HepG2 (cell line): ENCODE results near the gene MFSD12. TPM values are rescaled to one million over a fixed set of nuclear protein-coding genes. Genes with fewer than 3 reads are reported as not detected.

Experiments used
- ATAC-seq: fragments of 200-7000 bp; cut with Tn5 transposase; 3 replicates; pipeline ENCODE4 v1.9.1; 2020; ENCODE audit warnings: mild to moderate bottlenecking, moderate library complexity
- BruUV-seq: library from RNA; stranded (reverse); fragments of 400-500 nt; replicated peaks from 2 replicates; lab custom pipeline; 2021; lab: Mats Ljungman, UMichigan
- CTCF ChIA-PET: fragments of 300-600 bp; formaldehyde crosslinking; extraction: SDS; loops from one replicate; lab custom pipeline; 2021; ENCODE audit warnings: low total read pairs, inconsistent platforms, low intra/inter-chr PET ratio; lab: Yijun Ruan, JAX
- POLR2A ChIA-PET: fragments of 350-600 bp; sonication (Branson Sonifier 250); formaldehyde crosslinking; loops from one replicate; lab custom pipeline; 2020; ENCODE audit warnings: antibody characterized with exemption, inconsistent platforms; lab: Yijun Ruan, JAX
- DNase-seq: peaks from one replicate; pipeline ENCODE4 v3.0.0-alpha.2; 2015; ENCODE audit warnings: low spot score
- FAIRE-seq: peaks from 3 replicates; lab custom pipeline; 2011; peaks lifted over from hg19 to GRCh38; lab: Jason Lieb, UNC
- H2AFZ ChIP-seq: one replicate; pipeline ENCODE4 v1.6.1; 2011; ENCODE audit warnings: low read length, inconsistent platforms
- H3K27ac ChIP-seq: fragments of 300-600 bp; 3 replicates; pipeline ENCODE4 v1.8.0; 2011; ENCODE audit warnings: mixed run types, mild to moderate bottlenecking, mixed read lengths, low read length, inconsistent platforms; ENCODE audit not compliant: insufficient read depth; ENCODE audit errors: extremely low read length
- H3K27me3 ChIP-seq, 2 experiments: fragments of 200-600 bp in 1 of 2; 2 replicates in 1 of 2; 3 replicates in 1 of 2; pipeline versions ENCODE4 v1.6.0 to v1.8.0; 2011; ENCODE audit warnings: low read length in 2 of 2, mild to moderate bottlenecking in 2 of 2, moderate library complexity in 2 of 2, inconsistent platforms in 1 of 2; ENCODE audit not compliant: insufficient read depth in 2 of 2, control insufficient read depth in 1 of 2
- H3K36me3 ChIP-seq, 2 experiments: fragments of 200-600 bp in 1 of 2; replicated peaks in 1 of 2; 2 replicates in 1 of 2; 3 replicates in 1 of 2; pipeline versions ENCODE4 v1.5.1 to v1.8.0; 2011; ENCODE audit warnings: low read length in 2 of 2, inconsistent platforms in 1 of 2; ENCODE audit not compliant: insufficient read depth in 2 of 2, control insufficient read depth in 1 of 2
- H3K4me1 ChIP-seq: 2 replicates; pipeline ENCODE4 v1.5.1; 2012; ENCODE audit warnings: low read length, inconsistent platforms; ENCODE audit not compliant: insufficient read depth
- H3K4me2 ChIP-seq: 2 replicates; pipeline ENCODE4 v1.6.0; 2011; ENCODE audit warnings: low read depth, low read length, inconsistent platforms
- H3K4me3 ChIP-seq, 3 experiments: fragments of 200-600 bp in 1 of 3; sonication (generic), shearing (Covaris generic) in 1 of 3; replicated peaks in 1 of 3; 2 replicates each; pipeline ENCODE4 v1.5.1; 2011 to 2016; ENCODE audit warnings: low read length in 3 of 3, inconsistent platforms in 2 of 3, low read depth in 2 of 3, mild to moderate bottlenecking in 2 of 3, control low read depth in 1 of 3, mixed read lengths in 1 of 3; ENCODE audit not compliant: insufficient read depth in 1 of 3
- H3K79me2 ChIP-seq: one replicate; pipeline ENCODE4 v1.6.1; 2011; ENCODE audit warnings: low read length, inconsistent platforms; ENCODE audit not compliant: insufficient read depth
- H3K9ac ChIP-seq: 2 replicates; pipeline ENCODE4 v1.6.0; 2011; ENCODE audit warnings: mild to moderate bottlenecking, low read depth, low read length, inconsistent platforms; ENCODE audit not compliant: insufficient read depth
- H3K9me3 ChIP-seq: 2 replicates; pipeline ENCODE4 v1.5.1; 2012; ENCODE audit warnings: mild to moderate bottlenecking, low read length
- H4K20me1 ChIP-seq: 2 replicates; pipeline ENCODE4 v1.6.0; 2011; ENCODE audit warnings: inconsistent platforms, mild to moderate bottlenecking, low read length, moderate library complexity; ENCODE audit not compliant: insufficient read depth
- DDIT3 ChIP-seq: sonication (generic); formaldehyde crosslinking; IDR thresholded peaks from 2 replicates; pipeline ENCODE4 v1.4.0; 2020; ENCODE audit warnings: mild to moderate bottlenecking, missing genetic modification reagents
- FOXJ3 ChIP-seq: sonication (generic); formaldehyde crosslinking; IDR thresholded peaks from 2 replicates; pipeline ENCODE4 v1.4.0; 2020; ENCODE audit warnings: missing genetic modification reagents, mild to moderate bottlenecking, borderline replicate concordance
- KMT2B ChIP-seq: IDR thresholded peaks from 2 replicates; pipeline ENCODE4 v1.6.1; 2016; ENCODE audit warnings: missing genetic modification reagents, missing compliant biosample characterization
- MBNL3 ChIP-seq: fragments of 250-450 bp; sonication (Bioruptor Pico); conservative IDR thresholded peaks from 2 replicates; pipeline ENCODE4 v1.8.0; 2022; ENCODE audit warnings: mild to moderate bottlenecking, inconsistent platforms
- MED1 ChIP-seq: sonication (generic); formaldehyde crosslinking; IDR thresholded peaks from 2 replicates; pipeline ENCODE4 v1.4.0; 2020; ENCODE audit warnings: missing genetic modification reagents
- ONECUT2 ChIP-seq: sonication (generic); formaldehyde crosslinking; IDR thresholded peaks from 2 replicates; pipeline ENCODE4 v1.4.0; 2020; ENCODE audit warnings: missing genetic modification reagents
- TFDP2 ChIP-seq: sonication (generic); formaldehyde crosslinking; IDR thresholded peaks from 2 replicates; pipeline ENCODE4 v1.4.0; 2020; ENCODE audit warnings: missing genetic modification reagents
- ZBTB3 ChIP-seq: sonication (generic); formaldehyde crosslinking; IDR thresholded peaks from 2 replicates; pipeline ENCODE4 v1.4.0; 2020; ENCODE audit warnings: low read depth, mild to moderate bottlenecking, moderate library complexity, missing genetic modification reagents, borderline replicate concordance
- ZNF687 ChIP-seq: sonication (generic); formaldehyde crosslinking; IDR thresholded peaks from 2 replicates; pipeline ENCODE4 v1.5.1; 2020; ENCODE audit warnings: mild to moderate bottlenecking, missing genetic modification reagents, moderate library complexity
- ZNF841 ChIP-seq: sonication (generic); formaldehyde crosslinking; IDR thresholded peaks from 2 replicates; pipeline ENCODE4 v1.8.1; 2023; ENCODE audit warnings: missing genetic modification reagents, borderline replicate concordance
- WGBS: methylation state at CpG from one replicate; pipeline ENCODE4 v1.1.6; 2017; ENCODE audit warnings: low lambda C conversion rate; 5-methylcytosine and 5-hydroxymethylcytosine counted together
- in situ Hi-C: cut with HindIII; loops from 2 replicates; pipeline ENCODE4 v1.10.0; 2017; ENCODE audit warnings: low pct_unique_long_range_greater_than_20kb; ENCODE audit not compliant: extremely low pct_ligation_motif_present
- intact Hi-C: fragments of 100-400 bp; cut with micrococcal nuclease; formaldehyde crosslinking; loops from one replicate; pipeline ENCODE4 v1.10.0; 2022; ENCODE audit not compliant: unreplicated experiment
- polyA plus RNA-seq, 8 experiments: library from polyadenylated mRNA; depleted of rRNA in 3 of 8; stranded (reverse) in 7 of 8; unstranded in 1 of 8; fragments of >200 nt; fragmentation: Illumina TruSeq in 4 of 8; extraction: Trizol in 4 of 8; gene quantifications; 2 replicates each; pipeline versions ENCODE4 v1.2.1 to v1.2.3, GENCODE V29; 2011 to 2016; ENCODE audit warnings: low read depth in 4 of 8, missing spikeins in 1 of 8, mixed read lengths in 1 of 8; ENCODE audit not compliant: insufficient read depth in 1 of 8
- total RNA-seq, 5 experiments: library from RNA; depleted of rRNA; stranded (reverse); fragments of >200 nt; fragmentation: Illumina TruSeq; extraction: Trizol; gene quantifications; 2 replicates each; pipeline ENCODE4 v1.2.3, GENCODE V29; 2016; ENCODE audit warnings: low read depth in 1 of 5

Gene MFSD12
- total and polyA plus RNA-seq, 2 of the 13 experiments (the other 11 are each of a cell fraction or from before 2014, with no cell fraction given) = 27.2 to 29.1 TPM

- TF ChIP-seq ZNF687 (CRISPR knock-in tag) = no peak
- TF ChIP-seq MED1 (CRISPR knock-in tag) = no peak
- no peak for TF ChIP-seq MBNL3 (CRISPR knock-in tag)
- TF ChIP-seq ONECUT2 = no peak
- no peak for TF ChIP-seq ZBTB3
- no peak for TF ChIP-seq ZNF841 (CRISPR knock-in tag)
- TF ChIP-seq, all 625 proteins: peak for 0
Measured at GRCh38 chr19:3551792-3552095, 5.6 kb downstream of the MFSD12 start (continued).

GRCh38 chr19:3550947-3551791 is 6.2 kb downstream of the MFSD12 start:
- no peaks in the 10 kb centered on the region for H3K27me3 ChIP-seq
- DNase-seq = no peak
- no TSS peak for BruUV-seq
- no peak overlapping the region for H2AFZ ChIP-seq
- ChIA-PET POLR2A (no interaction called here), CTCF (no interaction called here)
- no peak for ATAC-seq
- no peak overlapping the region for H3K9ac ChIP-seq
- no peak overlapping the region for H3K27ac ChIP-seq
- no peak for FAIRE-seq
- peaks cover 38% of the 10 kb centered on the region for H3K4me1 ChIP-seq
- H3K4me2 ChIP-seq = no peak overlapping the region
- WGBS = 97% methylated on average over 29 of the region's 34 CpGs
- TF ChIP-seq KMT2B (CRISPR knock-in tag) (no peak), TFDP2 (CRISPR knock-in tag) (no peak), DDIT3 (CRISPR knock-in tag) (no peak), FOXJ3 (CRISPR knock-in tag) (no peak)
- peaks cover 4% of the 10 kb centered on the region for H3K79me2 ChIP-seq
- H3K4me3 ChIP-seq = no peak overlapping the region
- in situ Hi-C loops (no loop called here), intact Hi-C loops (no loop called here)
- no peaks in the 10 kb centered on the region for H3K9me3 ChIP-seq
- no peaks in the 10 kb centered on the region for H4K20me1 ChIP-seq
- H3K36me3 ChIP-seq = peaks cover 0 to 4% of the 10 kb centered on the region in 2 experiments; a peak in 3 of 5 replicates
